ENCODE data around the gene QSER1. TPM values are rescaled to one million over a fixed set of nuclear protein-coding genes. Genes with fewer than 3 reads are reported as not detected.

The QSER1 gene
- total and polyA plus RNA-seq, 9 of the 15 experiments (the other 6 are each of a cell fraction or from before 2014, with no cell fraction given) = 5.8 to 33.6 (median 22.3) TPM

DNA sequence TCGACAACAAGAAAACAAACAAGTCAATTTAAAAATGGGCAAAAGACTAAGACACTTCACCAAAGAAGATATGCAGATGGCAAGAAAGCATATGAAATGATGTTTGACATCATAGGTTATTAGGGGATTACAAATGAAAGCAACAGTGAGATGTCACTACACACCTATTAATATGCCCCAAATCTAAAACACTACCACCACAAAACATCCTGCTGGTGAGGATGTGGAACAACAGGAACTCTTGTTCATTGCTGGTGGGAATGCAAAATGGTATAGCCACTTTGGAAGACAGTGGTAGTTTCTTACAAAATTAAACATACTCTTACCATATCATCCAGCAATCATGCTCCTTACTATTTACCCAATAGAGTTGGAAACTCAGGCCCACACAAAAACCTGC lies 33.9 kb upstream of the QSER1 start (continued):
- TF ChIP-seq BRCA1 (IDR thresholded peaks at IDR 0.05) = no peak
- TF ChIP-seq BRCA1 (CRISPR knock-in tag; IDR thresholded peaks at IDR 0.05) = no peak
- no peak for TF ChIP-seq GTF2A2 (tag; IDR thresholded peaks at IDR 0.05)
- no peak for TF ChIP-seq IFI16 (CRISPR knock-in tag; IDR thresholded peaks at IDR 0.05)
- TF ChIP-seq ZNF253 (CRISPR knock-in tag; conservative IDR thresholded peaks at IDR 0.05) = no peak
- TF ChIP-seq, protein P1, sequence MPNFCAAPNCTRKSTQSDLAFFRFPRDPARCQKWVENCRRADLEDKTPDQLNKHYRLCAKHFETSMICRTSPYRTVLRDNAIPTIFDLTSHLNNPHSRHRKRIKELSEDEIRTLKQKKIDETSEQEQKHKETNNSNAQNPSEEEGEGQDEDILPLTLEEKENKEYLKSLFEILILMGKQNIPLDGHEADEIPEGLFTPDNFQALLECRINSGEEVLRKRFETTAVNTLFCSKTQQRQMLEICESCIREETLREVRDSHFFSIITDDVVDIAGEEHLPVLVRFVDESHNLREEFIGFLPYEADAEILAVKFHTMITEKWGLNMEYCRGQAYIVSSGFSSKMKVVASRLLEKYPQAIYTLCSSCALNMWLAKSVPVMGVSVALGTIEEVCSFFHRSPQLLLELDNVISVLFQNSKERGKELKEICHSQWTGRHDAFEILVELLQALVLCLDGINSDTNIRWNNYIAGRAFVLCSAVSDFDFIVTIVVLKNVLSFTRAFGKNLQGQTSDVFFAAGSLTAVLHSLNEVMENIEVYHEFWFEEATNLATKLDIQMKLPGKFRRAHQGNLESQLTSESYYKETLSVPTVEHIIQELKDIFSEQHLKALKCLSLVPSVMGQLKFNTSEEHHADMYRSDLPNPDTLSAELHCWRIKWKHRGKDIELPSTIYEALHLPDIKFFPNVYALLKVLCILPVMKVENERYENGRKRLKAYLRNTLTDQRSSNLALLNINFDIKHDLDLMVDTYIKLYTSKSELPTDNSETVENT (CRISPR knock-in tag; IDR thresholded peaks at IDR 0.05) = no peak

GRCh38 chr11:32861850-32862577 lies 30.6 kb upstream of the QSER1 start:
- Histone ChIP-seq H3K27me3 (ENCODE audit: control insufficient read depth in 2 of 2, insufficient read depth in 2 of 2, low read length in 2 of 2) (no peaks in the 10 kb centered on the region), H2AFZ (ENCODE audit: low read depth, low read length) (no peak overlapping the region), H3K4me2 (ENCODE audit: insufficient read depth, low read length) (no peak overlapping the region), H3K4me1 (replicated peaks in 1 of 2; ENCODE audit: control insufficient read depth in 2 of 2, insufficient read depth in 2 of 2, low read length in 2 of 2) (no peaks in the 10 kb centered on the region), H3K9me1 (ENCODE audit: control insufficient read depth, insufficient read depth, low read length) (no peaks in the 10 kb centered on the region), H3K79me2 (ENCODE audit: control insufficient read depth, insufficient read depth, low read length) (no peaks in the 10 kb centered on the region), H3K27ac (ENCODE audit: extremely low read depth, low read depth, low read length) (no peak overlapping the region), H3K9me3 (replicated peaks; ENCODE audit: control insufficient read depth, insufficient read depth, low read depth, low read length) (no peaks in the 10 kb centered on the region), H3K36me3 (ENCODE audit: control insufficient read depth, insufficient read depth, low read length) (no peaks in the 10 kb centered on the region), H4K20me1 (replicated peaks; ENCODE audit: control insufficient read depth, insufficient read depth, low read length) (no peaks in the 10 kb centered on the region), H3K4me3 (no peak overlapping the region), H3K9ac (ENCODE audit: insufficient read depth in 1 of 2, low read depth in 2 of 2, low read length in 2 of 2) (no peak overlapping the region)
- ATAC-seq (no peak), DNase-seq (ENCODE audit: extremely low read depth in 1 of 4, low spot score in 3 of 4) (no peak), FAIRE-seq (peak; percentile 32)
- intact Hi-C loops (cut with micrococcal nuclease) (no loop called here), in situ Hi-C loops (cut with MboI) (no loop called here)
- 0% methylated on average over 3 of the region's 3 CpGs for WGBS (ENCODE audit: insufficient coverage, low coverage, missing lambda C conversion rate)
- TF ChIP-seq FOXA1 (IDR thresholded peaks at IDR 0.05; ENCODE audit: borderline replicate concordance) = no peak
- TF ChIP-seq ZBTB12 (CRISPR knock-in tag; IDR thresholded peaks at IDR 0.05) = no peak
- TF ChIP-seq, protein P2, sequence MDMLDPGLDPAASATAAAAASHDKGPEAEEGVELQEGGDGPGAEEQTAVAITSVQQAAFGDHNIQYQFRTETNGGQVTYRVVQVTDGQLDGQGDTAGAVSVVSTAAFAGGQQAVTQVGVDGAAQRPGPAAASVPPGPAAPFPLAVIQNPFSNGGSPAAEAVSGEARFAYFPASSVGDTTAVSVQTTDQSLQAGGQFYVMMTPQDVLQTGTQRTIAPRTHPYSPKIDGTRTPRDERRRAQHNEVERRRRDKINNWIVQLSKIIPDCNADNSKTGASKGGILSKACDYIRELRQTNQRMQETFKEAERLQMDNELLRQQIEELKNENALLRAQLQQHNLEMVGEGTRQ (CRISPR knock-in tag; IDR thresholded peaks at IDR 0.05) = no peak
- TF ChIP-seq NCOA6 (IDR thresholded peaks at IDR 0.05) = no peak
- POLR2A ChIA-PET = no interaction called here
- CTCF ChIA-PET (ENCODE audit: low intra/inter-chr PET ratio) = no interaction called here
- BruUV-seq (replicated peaks) = no TSS peak
